ENCODE results near the gene NFIC. TPM values are rescaled to one million over a fixed set of nuclear protein-coding genes. Genes with fewer than 3 reads are reported as not detected.
A peak's percentile ranks its signal among the peaks of the same experiment; 100 is the strongest.

The NFIC gene
- total and polyA plus RNA-seq, 2 experiments from 2014 or later: 7.8 to 20.9 TPM

DNA sequence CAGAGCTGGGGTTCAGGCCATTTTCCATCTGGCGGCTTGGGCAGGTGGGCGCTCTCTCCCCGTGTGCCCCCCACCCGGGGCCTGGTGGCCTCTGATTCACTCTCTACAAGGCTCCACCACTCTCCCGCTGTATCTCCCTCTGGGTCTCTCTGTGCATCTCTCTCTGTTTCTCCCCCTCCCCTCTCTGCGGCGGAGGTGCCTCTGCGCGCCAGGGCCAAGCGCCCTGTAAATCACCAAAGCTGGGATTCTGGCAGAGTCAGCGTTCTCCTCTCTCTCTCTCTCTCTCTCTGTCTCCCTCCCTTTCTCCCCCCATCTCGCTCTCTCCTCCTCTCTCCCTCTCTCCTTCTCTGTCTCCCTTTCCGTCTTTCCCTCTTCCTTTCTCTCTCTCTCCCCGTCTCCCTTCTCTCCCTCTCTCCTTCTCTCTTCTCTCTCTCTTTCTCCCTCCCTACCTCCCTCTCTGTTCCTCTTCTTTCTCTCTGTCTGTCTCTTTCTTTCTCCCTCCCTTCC, 3.9 kb downstream of the NFIC start:
- Histone ChIP-seq H3K9me3 (ENCODE audit: low read depth) (no peaks in the 10 kb centered on the region), H3K9me2 (replicated peaks; ENCODE audit: insufficient read depth) (no peaks in the 10 kb centered on the region), H3K36me3 (replicated peaks; ENCODE audit: insufficient read depth, low read depth) (no peaks in the 10 kb centered on the region), H4K20me1 (ENCODE audit: insufficient read depth, poor library complexity, severe bottlenecking) (peaks cover 8% of the 10 kb centered on the region), H3K4me3 (peak overlapping the region; percentile 26), H2AFZ (no peak overlapping the region), H3K27ac (peak overlapping the region; percentile 92), H3K4me1 (ENCODE audit: insufficient read depth) (peaks cover 42% of the 10 kb centered on the region), H3K79me2 (peaks cover 50% of the 10 kb centered on the region), H3K4me2 (peak overlapping the region; percentile 96), H3K27me3 (peaks cover 57% of the 10 kb centered on the region)
- DNase-seq (ENCODE audit: low spot score): peak; percentile 49
- 19% methylated on average over 3 of the region's 14 CpGs for WGBS (ENCODE audit: low lambda C conversion rate, missing lambda C conversion rate)
- TF ChIP-seq EZH2 (IDR thresholded peaks at IDR 0.05; ENCODE audit: borderline replicate concordance) (peak; percentile 9), EZH2phosphoT487 (IDR thresholded peaks at IDR 0.05; ENCODE audit: low read depth, severe bottlenecking, unreplicated experiment) (no peak)
- TF ChIP-seq, protein P1, sequence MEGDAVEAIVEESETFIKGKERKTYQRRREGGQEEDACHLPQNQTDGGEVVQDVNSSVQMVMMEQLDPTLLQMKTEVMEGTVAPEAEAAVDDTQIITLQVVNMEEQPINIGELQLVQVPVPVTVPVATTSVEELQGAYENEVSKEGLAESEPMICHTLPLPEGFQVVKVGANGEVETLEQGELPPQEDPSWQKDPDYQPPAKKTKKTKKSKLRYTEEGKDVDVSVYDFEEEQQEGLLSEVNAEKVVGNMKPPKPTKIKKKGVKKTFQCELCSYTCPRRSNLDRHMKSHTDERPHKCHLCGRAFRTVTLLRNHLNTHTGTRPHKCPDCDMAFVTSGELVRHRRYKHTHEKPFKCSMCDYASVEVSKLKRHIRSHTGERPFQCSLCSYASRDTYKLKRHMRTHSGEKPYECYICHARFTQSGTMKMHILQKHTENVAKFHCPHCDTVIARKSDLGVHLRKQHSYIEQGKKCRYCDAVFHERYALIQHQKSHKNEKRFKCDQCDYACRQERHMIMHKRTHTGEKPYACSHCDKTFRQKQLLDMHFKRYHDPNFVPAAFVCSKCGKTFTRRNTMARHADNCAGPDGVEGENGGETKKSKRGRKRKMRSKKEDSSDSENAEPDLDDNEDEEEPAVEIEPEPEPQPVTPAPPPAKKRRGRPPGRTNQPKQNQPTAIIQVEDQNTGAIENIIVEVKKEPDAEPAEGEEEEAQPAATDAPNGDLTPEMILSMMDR (IDR thresholded peaks at IDR 0.05; ENCODE audit: poor library complexity): no peak

DNA sequence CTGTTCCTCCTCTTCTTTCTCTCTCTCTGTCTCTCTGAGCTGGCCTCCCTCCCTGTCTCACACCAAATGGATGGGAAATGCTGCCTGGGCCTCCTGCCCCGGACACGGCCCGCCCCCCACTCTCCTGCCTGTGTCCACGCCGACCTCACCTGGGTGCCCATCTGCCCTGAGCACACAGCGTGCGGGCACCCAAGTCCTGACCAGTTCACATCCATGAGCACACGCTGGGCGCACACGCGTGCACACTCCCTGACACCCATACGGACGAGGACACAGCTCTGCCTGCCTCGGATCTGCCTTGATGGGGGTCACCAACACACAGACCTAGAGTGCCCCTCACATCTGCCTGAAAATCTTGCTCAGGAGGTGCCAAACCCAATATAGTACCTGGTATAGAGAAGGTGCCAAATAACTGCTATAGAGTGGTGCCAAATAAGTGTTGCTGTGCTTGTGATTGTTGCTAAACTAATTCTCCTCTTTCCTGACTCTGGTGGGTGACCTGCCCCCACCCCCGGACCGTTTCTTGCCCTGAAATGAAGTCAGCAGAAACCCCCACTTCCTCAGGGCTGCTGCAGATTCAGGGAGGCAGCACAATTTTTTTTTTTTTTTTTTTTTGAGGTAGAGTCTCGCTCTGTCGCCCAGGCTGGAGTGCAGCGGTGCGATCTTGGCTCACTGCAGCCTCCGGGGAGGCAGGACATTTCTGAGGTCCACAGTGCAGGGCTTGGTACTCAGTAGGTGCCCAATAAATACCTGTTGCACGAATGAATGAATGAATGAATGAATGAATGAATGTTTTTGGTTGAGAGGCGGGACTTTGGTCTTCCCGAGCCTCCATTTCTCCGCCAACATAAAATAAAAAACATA, 4.6 kb downstream of the NFIC start:
- Histone ChIP-seq H3K9me2 (replicated peaks; ENCODE audit: insufficient read depth) (no peaks in the 10 kb centered on the region), H3K27me3 (peaks cover 50% of the 10 kb centered on the region), H3K79me2 (peaks cover 46% of the 10 kb centered on the region), H3K4me1 (ENCODE audit: insufficient read depth) (peaks cover 38% of the 10 kb centered on the region), H4K20me1 (ENCODE audit: insufficient read depth, poor library complexity, severe bottlenecking) (peaks cover 13% of the 10 kb centered on the region), H3K9me3 (ENCODE audit: low read depth) (no peaks in the 10 kb centered on the region), H3K36me3 (replicated peaks; ENCODE audit: insufficient read depth, low read depth) (no peaks in the 10 kb centered on the region), H3K4me3 (no peak overlapping the region), H2AFZ (no peak overlapping the region), H3K4me2 (peak overlapping the region; percentile 96), H3K27ac (peak overlapping the region; percentile 92)
- DNase-seq (ENCODE audit: low spot score): no peak
- TF ChIP-seq EZH2 (IDR thresholded peaks at IDR 0.05; ENCODE audit: borderline replicate concordance) (no peak), EZH2phosphoT487 (IDR thresholded peaks at IDR 0.05; ENCODE audit: low read depth, severe bottlenecking, unreplicated experiment) (no peak)
- TF ChIP-seq, protein P1 (IDR thresholded peaks at IDR 0.05; ENCODE audit: poor library complexity): no peak
- 64% methylated on average over 23 of the region's 25 CpGs for WGBS (ENCODE audit: low lambda C conversion rate, missing lambda C conversion rate)

- Histone ChIP-seq H3K27ac (no peak overlapping the region), H3K9me3 (ENCODE audit: low read depth) (no peaks in the 10 kb centered on the region), H3K4me1 (ENCODE audit: insufficient read depth) (peaks cover 28% of the 10 kb centered on the region), H3K4me2 (no peak overlapping the region), H3K9me2 (replicated peaks; ENCODE audit: insufficient read depth) (no peaks in the 10 kb centered on the region), H3K36me3 (replicated peaks; ENCODE audit: insufficient read depth, low read depth) (no peaks in the 10 kb centered on the region), H4K20me1 (ENCODE audit: insufficient read depth, poor library complexity, severe bottlenecking) (peaks cover 13% of the 10 kb centered on the region), H2AFZ (no peak overlapping the region), H3K79me2 (peaks cover 38% of the 10 kb centered on the region), H3K27me3 (peaks cover 39% of the 10 kb centered on the region), H3K4me3 (no peak overlapping the region)
- TF ChIP-seq EZH2phosphoT487 (IDR thresholded peaks at IDR 0.05; ENCODE audit: low read depth, severe bottlenecking, unreplicated experiment): no peak
- TF ChIP-seq, protein P1 (IDR thresholded peaks at IDR 0.05; ENCODE audit: poor library complexity): no peak
- no peak for TF ChIP-seq EZH2 (IDR thresholded peaks at IDR 0.05; ENCODE audit: borderline replicate concordance)
- no peak for DNase-seq (ENCODE audit: low spot score)
- WGBS (ENCODE audit: low lambda C conversion rate, missing lambda C conversion rate): 50% methylated on average over 12 of the region's 14 CpGs
Observed at GRCh38 chr19:3372413-3372812, 6.0 kb downstream of the NFIC start.
